ENCODE data around the gene CLTA. TPM values are rescaled to one million over a fixed set of nuclear protein-coding genes. Genes with fewer than 3 reads are reported as not detected.

CLTA gene
- total RNA-seq, 1 donor from 2014 or later = 199 TPM

GRCh38 chr9:36207546-36208012, 16.9 kb downstream of the CLTA start:
- H3K27me3 ChIP-seq = no peaks in the 10 kb centered on the region
- H3K4me1 ChIP-seq = peaks cover 23% of the 10 kb centered on the region
- no peak overlapping the region for H3K4me3 ChIP-seq
- TF ChIP-seq CTCF (IDR thresholded peaks at IDR 0.05) = no peak
- H3K27ac ChIP-seq = no peak overlapping the region
- intact Hi-C loops (cut with DNase I) = no loop called here
- H3K9me3 ChIP-seq = no peaks in the 10 kb centered on the region
- DNase-seq (ENCODE audit: extremely low spot score in 2 of 2) = no peak
- peaks cover 0 to 85% of the 10 kb centered on the region in 2 donors for H3K36me3 ChIP-seq

GRCh38 chr9:36208521-36209253, 18.0 kb downstream of the CLTA start:
- Histone ChIP-seq H3K9me3 (no peaks in the 10 kb centered on the region), H3K27me3 (no peaks in the 10 kb centered on the region), H3K27ac (no peak overlapping the region), H3K4me1 (peaks cover 30% of the 10 kb centered on the region), H3K36me3 (peaks cover 0 to 85% of the 10 kb centered on the region in 2 donors), H3K4me3 (no peak overlapping the region)
- no peak for DNase-seq (ENCODE audit: extremely low spot score in 2 of 2)
- intact Hi-C loops (cut with DNase I) = no loop called here
- TF ChIP-seq POLR2AphosphoS5 (IDR thresholded peaks at IDR 0.05; ENCODE audit: insufficient read depth in 1 of 2, low read depth in 1 of 2) (no peak), CTCF (IDR thresholded peaks at IDR 0.05) (no peak)

- no peak for TF ChIP-seq POLR2AphosphoS5 (IDR thresholded peaks at IDR 0.05; ENCODE audit: insufficient read depth in 1 of 2, low read depth in 1 of 2)
- no peak for TF ChIP-seq CTCF (IDR thresholded peaks at IDR 0.05)
- no peak for TF ChIP-seq POLR2A (IDR thresholded peaks at IDR 0.05)
- intact Hi-C loops (cut with DNase I) = no loop called here
- H3K27me3 ChIP-seq = no peaks in the 10 kb centered on the region
- no peak overlapping the region for H3K4me3 ChIP-seq
- H3K9me3 ChIP-seq = no peaks in the 10 kb centered on the region
- H3K4me1 ChIP-seq = peaks cover 34% of the 10 kb centered on the region
- no peak overlapping the region for H3K27ac ChIP-seq
- DNase-seq (ENCODE audit: extremely low spot score in 2 of 2) = no peak
- peaks cover 0 to 76% of the 10 kb centered on the region in 2 donors for H3K36me3 ChIP-seq
Observed at GRCh38 chr9:36210722-36211121, 20.0 kb downstream of the CLTA start.

GRCh38 chr9:36211510-36211909, 20.8 kb downstream of the CLTA start:
- no peak overlapping the region for H3K27ac ChIP-seq
- TF ChIP-seq CTCF (IDR thresholded peaks at IDR 0.05) (no peak), POLR2AphosphoS5 (IDR thresholded peaks at IDR 0.05; ENCODE audit: insufficient read depth in 1 of 2, low read depth in 1 of 2) (no peak), POLR2A (IDR thresholded peaks at IDR 0.05) (no peak)
- H3K27me3 ChIP-seq = no peaks in the 10 kb centered on the region
- intact Hi-C loops (cut with DNase I) = no loop called here
- peaks cover 0 to 73% of the 10 kb centered on the region in 2 donors for H3K36me3 ChIP-seq
- H3K4me3 ChIP-seq = no peak overlapping the region
- no peak for DNase-seq (ENCODE audit: extremely low spot score in 2 of 2)
- peaks cover 34% of the 10 kb centered on the region for H3K4me1 ChIP-seq
- H3K9me3 ChIP-seq = no peaks in the 10 kb centered on the region

GRCh38 chr9:36213387-36213786, 22.7 kb downstream of the CLTA start:
- intact Hi-C loops (cut with DNase I) = no loop called here
- Histone ChIP-seq H3K36me3 (peaks cover 0 to 70% of the 10 kb centered on the region in 2 donors), H3K27me3 (no peaks in the 10 kb centered on the region), H3K4me1 (peaks cover 19% of the 10 kb centered on the region), H3K4me3 (no peak overlapping the region), H3K27ac (no peak overlapping the region), H3K9me3 (no peaks in the 10 kb centered on the region)
- no peak for DNase-seq (ENCODE audit: extremely low spot score in 2 of 2)
- TF ChIP-seq CTCF (IDR thresholded peaks at IDR 0.05) = no peak
- TF ChIP-seq POLR2A (IDR thresholded peaks at IDR 0.05) = no peak
- no peak for TF ChIP-seq POLR2AphosphoS5 (IDR thresholded peaks at IDR 0.05; ENCODE audit: insufficient read depth in 1 of 2, low read depth in 1 of 2)
